ENCODE data around the gene DCK. TPM values are rescaled to one million over a fixed set of nuclear protein-coding genes. Genes with fewer than 3 reads are reported as not detected.

Gene DCK
- total RNA-seq, 1 experiment from 2014 or later = 13.7 TPM

- no peak overlapping the region for H2BK5ac ChIP-seq (ENCODE audit: insufficient read length, low read length)
- no peak overlapping the region for H2AK5ac ChIP-seq (ENCODE audit: insufficient read length, low read length)
- no peaks in the 10 kb centered on the region for H3K23me2 ChIP-seq (ENCODE audit: insufficient read length, low read depth, low read length, poor library complexity, severe bottlenecking)
- no peaks in the 10 kb centered on the region for H3K4me1 ChIP-seq (ENCODE audit: insufficient read depth, low read length)
- H3T11ph ChIP-seq (ENCODE audit: low read length) = no peak overlapping the region
- no peak overlapping the region for H2AFZ ChIP-seq (ENCODE audit: low read length)
- no peak overlapping the region for H3K56ac ChIP-seq (ENCODE audit: insufficient read length, low read depth, low read length)
- H3K27me3 Mint-ChIP-seq (ENCODE audit: low read depth) = no peaks in the 10 kb centered on the region
- WGBS (ENCODE audit: extremely low coverage, insufficient read length, low lambda C conversion rate) = no CpG with 5 or more reads among the region's 10 CpGs
- H4K5ac ChIP-seq (ENCODE audit: insufficient read length, low read depth, low read length) = no peak overlapping the region
- H3K9me3 ChIP-seq (ENCODE audit: control insufficient read depth, low read depth, low read length) = no peaks in the 10 kb centered on the region
- H3K4ac ChIP-seq (ENCODE audit: low read depth, low read length) = no peak overlapping the region
- no peak overlapping the region for H4K91ac ChIP-seq (ENCODE audit: insufficient read length, low read depth, low read length)
- no peak for DNase-seq
- no peak overlapping the region for H3K27ac ChIP-seq (ENCODE audit: insufficient read length, low read depth, low read length)
- H2BK20ac ChIP-seq (ENCODE audit: low read depth, low read length, poor library complexity, severe bottlenecking) = no peak overlapping the region
- H3K9me3 Mint-ChIP-seq = no peaks in the 10 kb centered on the region
- H2BK120ac ChIP-seq (ENCODE audit: low read depth, low read length, poor library complexity, severe bottlenecking) = no peak overlapping the region
- H2BK12ac ChIP-seq (ENCODE audit: insufficient read length, low read depth, low read length) = no peak overlapping the region
- H2BK15ac ChIP-seq (ENCODE audit: low read depth, low read length) = no peak overlapping the region
- H4K20me1 ChIP-seq (ENCODE audit: control insufficient read depth, insufficient read depth, insufficient read length) = no peaks in the 10 kb centered on the region
- no peaks in the 10 kb centered on the region for H3K36me3 Mint-ChIP-seq (ENCODE audit: insufficient read depth in 1 of 3, low read depth in 3 of 3)
- no peak overlapping the region for H4K8ac ChIP-seq (replicated peaks; ENCODE audit: insufficient read length, low read depth, low read length)
- no peak overlapping the region for H3K14ac ChIP-seq (ENCODE audit: insufficient read depth, low read length)
- H3K79me1 ChIP-seq (ENCODE audit: insufficient read depth, low read depth, low read length, poor library complexity, severe bottlenecking) = no peaks in the 10 kb centered on the region
- TF ChIP-seq, protein P1, sequence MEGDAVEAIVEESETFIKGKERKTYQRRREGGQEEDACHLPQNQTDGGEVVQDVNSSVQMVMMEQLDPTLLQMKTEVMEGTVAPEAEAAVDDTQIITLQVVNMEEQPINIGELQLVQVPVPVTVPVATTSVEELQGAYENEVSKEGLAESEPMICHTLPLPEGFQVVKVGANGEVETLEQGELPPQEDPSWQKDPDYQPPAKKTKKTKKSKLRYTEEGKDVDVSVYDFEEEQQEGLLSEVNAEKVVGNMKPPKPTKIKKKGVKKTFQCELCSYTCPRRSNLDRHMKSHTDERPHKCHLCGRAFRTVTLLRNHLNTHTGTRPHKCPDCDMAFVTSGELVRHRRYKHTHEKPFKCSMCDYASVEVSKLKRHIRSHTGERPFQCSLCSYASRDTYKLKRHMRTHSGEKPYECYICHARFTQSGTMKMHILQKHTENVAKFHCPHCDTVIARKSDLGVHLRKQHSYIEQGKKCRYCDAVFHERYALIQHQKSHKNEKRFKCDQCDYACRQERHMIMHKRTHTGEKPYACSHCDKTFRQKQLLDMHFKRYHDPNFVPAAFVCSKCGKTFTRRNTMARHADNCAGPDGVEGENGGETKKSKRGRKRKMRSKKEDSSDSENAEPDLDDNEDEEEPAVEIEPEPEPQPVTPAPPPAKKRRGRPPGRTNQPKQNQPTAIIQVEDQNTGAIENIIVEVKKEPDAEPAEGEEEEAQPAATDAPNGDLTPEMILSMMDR (conservative IDR thresholded peaks at IDR 0.05) = no peak
- H3K18ac ChIP-seq (ENCODE audit: insufficient read length, low read depth, low read length) = no peak overlapping the region
- no peak overlapping the region for H3K4me3 Mint-ChIP-seq
- no peaks in the 10 kb centered on the region for H3K79me2 ChIP-seq (ENCODE audit: insufficient read depth, low read length)
- H3K9ac ChIP-seq (ENCODE audit: extremely low read depth, insufficient read length, low read length) = no peak overlapping the region
- no peaks in the 10 kb centered on the region for H3K27me3 ChIP-seq (ENCODE audit: insufficient read depth, low read length)
- H3K23ac ChIP-seq (ENCODE audit: insufficient read length, low read depth, low read length) = no peak overlapping the region
- no peak overlapping the region for H3K4me2 ChIP-seq (ENCODE audit: insufficient read depth, insufficient read length, low read length)
- H3K4me1 Mint-ChIP-seq = peaks cover 0 to 6% of the 10 kb centered on the region in 2 experiments; a peak in 1 of 4 replicates
- H3K27ac Mint-ChIP-seq = peak overlapping the region in 1 of 3 experiments; percentile 82; a peak in 2 of 7 replicates
Measured at GRCh38 chr4:71074452-71075299, 81.2 kb downstream of the DCK start.

Other genes starting within 250 kb of the DCK start
- gene GRSF1, start 153.8 kb upstream of the DCK start, total RNA-seq (2021) = 103 and 108 TPM in 2 replicates
- 29.5 and 30.3 TPM in 2 replicates for gene MOB1B, start 91.3 kb upstream of the DCK start, total RNA-seq (2021)

All from H9 (cell line).